ENCODE measurements around the gene ATP10A. TPM values are rescaled to one million over a fixed set of nuclear protein-coding genes. Genes with fewer than 3 reads are reported as not detected.

Gene ATP10A
- total RNA-seq, 1 experiment from 2014 or later, result 0.02 TPM

- TF ChIP-seq REST (IDR thresholded peaks at IDR 0.05; ENCODE audit: low read depth) (no peak), SRF (IDR thresholded peaks at IDR 0.05; ENCODE audit: low read depth) (no peak), SP1 (IDR thresholded peaks at IDR 0.05; ENCODE audit: low read depth) (no peak), EZH2phosphoT487 (IDR thresholded peaks at IDR 0.05; ENCODE audit: borderline replicate concordance) (no peak), FOSL1 (IDR thresholded peaks at IDR 0.05; ENCODE audit: low read depth) (no peak)
Observed at GRCh38 chr15:25899870-25900269, 36.7 kb upstream of the ATP10A start (continued).

DNA sequence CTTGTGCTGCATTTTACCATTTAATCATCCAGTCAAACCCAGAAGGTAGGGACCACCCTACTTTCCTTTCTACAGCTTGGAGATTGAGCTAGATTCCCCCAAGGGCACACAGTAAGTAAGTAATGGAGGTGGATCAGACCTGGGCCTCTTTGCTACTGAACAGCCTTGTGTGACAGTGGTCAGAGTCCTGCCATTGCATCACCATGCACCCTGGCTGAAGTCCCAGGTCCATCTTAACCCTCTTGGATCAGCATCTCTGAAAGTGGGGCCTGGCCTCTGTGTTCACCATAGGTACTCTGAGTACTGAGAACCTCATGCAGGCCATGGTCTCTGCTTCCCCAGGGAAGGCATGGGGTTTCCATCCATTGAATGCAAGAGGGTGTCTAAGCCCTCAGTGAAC lies 34.5 kb upstream of the ATP10A start:
- Histone ChIP-seq H3K27ac (ENCODE audit: low read depth, low read length) (no peak overlapping the region), H3K9me2 (ENCODE audit: insufficient read depth) (no peaks in the 10 kb centered on the region), H3K36me3 (ENCODE audit: control insufficient read depth in 1 of 2, insufficient read depth in 2 of 2, low read length in 2 of 2) (no peaks in the 10 kb centered on the region), H3K4me3 (replicated peaks in 1 of 2; ENCODE audit: low read depth in 1 of 2, low read length in 2 of 2) (no peak overlapping the region), H3K79me2 (ENCODE audit: insufficient read depth, low read length) (no peaks in the 10 kb centered on the region), H4K20me1 (ENCODE audit: insufficient read depth) (no peaks in the 10 kb centered on the region), H3K27me3 (ENCODE audit: insufficient read depth, low read length) (no peaks in the 10 kb centered on the region), H3K4me1 (ENCODE audit: control insufficient read depth in 1 of 2, insufficient read depth in 2 of 2, low read length in 2 of 2) (no peaks in the 10 kb centered on the region), H2AFZ (ENCODE audit: low read depth, low read length, poor library complexity, severe bottlenecking) (no peak overlapping the region), H3K9ac (ENCODE audit: low read length) (no peak overlapping the region), H3K4me2 (ENCODE audit: low read length) (no peak overlapping the region), H3K9me3 (ENCODE audit: control insufficient read depth in 1 of 2, insufficient read depth in 1 of 2, low read depth in 1 of 2, low read length in 2 of 2) (peaks cover 7 to 52% of the 10 kb centered on the region in 2 experiments; a peak in 2 of 4 replicates)
- ChIA-PET RAD21 (ENCODE audit: low non-redundant PET in 1 of 2, low total read pairs in 2 of 2, uncharacterized antibody in 2 of 2, unreplicated experiment in 2 of 2) (no interaction called here), POLR2A (no interaction called here), CTCF (no interaction called here)
- intact Hi-C loops (cut with micrococcal nuclease), result no loop called here
- ATAC-seq (no peak), DNase-seq (ENCODE audit: low read depth, low spot score) (no peak)
- BruUV-seq (replicated peaks), result no TSS peak
- TF ChIP-seq TCF7L2 (IDR thresholded peaks at IDR 0.05; ENCODE audit: borderline replicate concordance, extremely low read depth, insufficient read depth, insufficient read length), result no peak
